HG03135 (cell line): ENCODE measurements around the gene KPTN.

Source experiments
- ATAC-seq: cut with Tn5 transposase; IDR thresholded peaks from one replicate; pipeline ENCODE4 v1.9.1; 2021; ENCODE audit warnings: mild to moderate bottlenecking, moderate library complexity; ENCODE audit not compliant: unreplicated experiment

KPTN gene

GRCh38 chr19:47509170-47509847, 25.3 kb upstream of the KPTN start:
- no peak for ATAC-seq

DNA sequence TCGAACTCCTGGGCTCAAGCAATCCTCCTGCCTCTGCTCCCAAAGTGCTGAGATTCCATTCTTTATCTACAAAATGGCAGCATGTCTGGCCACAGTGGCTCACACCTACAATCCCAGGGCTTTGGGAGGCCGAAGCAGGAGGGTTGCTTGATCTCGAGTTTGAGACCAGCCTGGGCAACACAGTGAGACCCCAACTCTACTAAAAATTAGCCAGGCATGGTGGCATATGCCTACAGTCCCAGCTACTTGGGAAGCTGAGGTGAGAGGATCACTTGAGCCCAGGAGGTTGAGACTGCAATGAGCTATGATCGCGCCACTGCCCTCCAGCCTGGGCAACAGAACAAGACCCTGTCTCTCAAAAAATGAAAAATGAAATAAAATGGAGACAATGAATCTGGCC, 24.7 kb upstream of the KPTN start:
- ATAC-seq: no peak

DNA sequence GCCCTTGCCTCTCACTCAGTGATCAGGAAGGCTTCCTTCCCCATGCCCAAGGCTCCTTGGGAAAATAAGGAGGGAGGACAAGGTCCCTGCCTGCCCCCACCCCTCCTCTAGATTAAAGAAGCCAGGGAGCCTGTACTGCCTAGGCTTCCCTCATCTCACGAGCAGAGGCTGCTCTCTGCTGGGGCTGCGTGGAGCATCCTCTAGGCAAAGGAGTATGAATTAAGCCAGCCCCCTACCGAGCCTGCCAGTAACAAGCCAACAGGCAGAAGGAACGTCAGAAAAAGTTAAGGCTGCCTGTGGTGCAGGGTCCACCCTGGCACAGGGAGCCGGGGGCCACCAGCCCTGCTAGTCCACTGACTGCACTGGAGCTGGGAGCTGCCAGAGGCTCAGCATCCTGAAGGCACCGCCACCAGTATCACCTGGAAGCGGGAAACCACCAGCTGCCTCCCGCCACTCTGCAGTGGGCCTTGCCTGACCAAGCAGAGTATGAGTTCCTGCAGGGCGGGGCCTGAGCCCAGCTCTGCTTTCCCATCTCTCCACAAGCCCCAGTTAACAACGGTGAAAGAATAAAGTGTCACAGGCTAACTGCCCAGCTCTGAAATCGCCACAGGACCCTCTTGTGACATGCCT, 24.0 kb upstream of the KPTN start:
- ATAC-seq: no peak

DNA sequence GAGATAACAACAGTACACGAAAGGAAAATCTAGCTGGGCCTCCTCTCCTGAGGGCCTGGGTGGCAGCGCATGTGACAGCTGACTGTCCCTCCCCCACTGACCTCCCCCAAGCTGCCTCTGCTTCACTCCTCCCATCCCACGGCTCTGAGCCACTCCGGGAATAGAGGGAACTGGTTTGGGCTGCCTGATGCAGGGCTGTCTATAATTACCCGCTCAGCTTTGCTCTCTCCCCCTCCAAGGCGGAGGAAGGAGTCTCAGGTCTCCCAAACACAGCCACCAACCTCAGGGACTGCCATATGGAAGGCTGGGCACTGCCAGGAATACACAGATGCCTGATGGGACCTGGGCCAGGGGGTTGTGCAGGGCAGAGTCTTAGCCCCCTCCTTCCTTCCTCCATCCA, 23.0 kb upstream of the KPTN start:
- no peak for ATAC-seq

DNA sequence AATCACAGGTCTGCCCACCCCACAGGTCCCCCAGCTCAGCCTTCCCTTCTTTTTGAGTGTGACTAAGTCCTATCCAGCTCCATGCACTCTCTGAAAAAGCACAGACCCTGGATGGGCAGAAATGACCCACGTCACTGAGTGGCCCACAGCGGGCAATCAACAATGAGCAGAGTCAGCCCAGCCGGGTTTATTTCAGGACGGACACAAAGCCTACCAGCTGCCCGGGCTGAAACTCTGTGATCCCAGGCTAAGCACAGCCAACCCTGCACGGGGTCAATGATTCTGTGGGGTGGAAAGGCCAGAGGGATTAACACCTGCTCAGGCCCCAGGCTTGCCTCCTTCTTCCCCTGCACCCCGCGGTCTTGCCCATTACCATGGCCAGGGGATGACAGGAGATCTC, 22.4 kb upstream of the KPTN start:
- ATAC-seq: no peak

- no peak for ATAC-seq
Measured at GRCh38 chr19:47505506-47505905, 21.5 kb upstream of the KPTN start.

DNA sequence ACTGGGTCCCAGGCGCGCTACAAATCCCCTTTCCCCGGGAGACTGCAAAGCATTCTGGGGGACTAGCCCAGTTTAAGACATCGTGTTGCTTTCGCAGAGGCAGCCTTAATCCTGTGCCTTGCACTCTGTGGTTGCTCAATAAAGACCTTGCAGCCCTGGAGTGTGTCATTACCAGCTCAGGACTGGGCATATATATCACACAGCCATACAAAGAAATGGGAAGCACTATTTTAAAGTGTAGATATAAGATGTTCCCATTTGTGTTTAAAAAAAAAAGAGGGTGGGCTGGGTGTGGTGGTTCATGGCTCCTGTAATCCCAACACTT, 19.8 kb upstream of the KPTN start:
- ATAC-seq: no peak

- no peak for ATAC-seq
Measured at GRCh38 chr19:47503130-47503825, 19.3 kb upstream of the KPTN start.

- no peak for ATAC-seq
Measured at GRCh38 chr19:47499863-47500830, 16.1 kb upstream of the KPTN start.

- ATAC-seq: no peak
Measured at GRCh38 chr19:47499371-47499770, 15.4 kb upstream of the KPTN start.

GRCh38 chr19:47498561-47498960, 14.5 kb upstream of the KPTN start:
- no peak for ATAC-seq

- ATAC-seq: no peak
Measured at GRCh38 chr19:47497821-47498520, 14.0 kb upstream of the KPTN start.

GRCh38 chr19:47497050-47497766, 13.2 kb upstream of the KPTN start:
- ATAC-seq: no peak

DNA sequence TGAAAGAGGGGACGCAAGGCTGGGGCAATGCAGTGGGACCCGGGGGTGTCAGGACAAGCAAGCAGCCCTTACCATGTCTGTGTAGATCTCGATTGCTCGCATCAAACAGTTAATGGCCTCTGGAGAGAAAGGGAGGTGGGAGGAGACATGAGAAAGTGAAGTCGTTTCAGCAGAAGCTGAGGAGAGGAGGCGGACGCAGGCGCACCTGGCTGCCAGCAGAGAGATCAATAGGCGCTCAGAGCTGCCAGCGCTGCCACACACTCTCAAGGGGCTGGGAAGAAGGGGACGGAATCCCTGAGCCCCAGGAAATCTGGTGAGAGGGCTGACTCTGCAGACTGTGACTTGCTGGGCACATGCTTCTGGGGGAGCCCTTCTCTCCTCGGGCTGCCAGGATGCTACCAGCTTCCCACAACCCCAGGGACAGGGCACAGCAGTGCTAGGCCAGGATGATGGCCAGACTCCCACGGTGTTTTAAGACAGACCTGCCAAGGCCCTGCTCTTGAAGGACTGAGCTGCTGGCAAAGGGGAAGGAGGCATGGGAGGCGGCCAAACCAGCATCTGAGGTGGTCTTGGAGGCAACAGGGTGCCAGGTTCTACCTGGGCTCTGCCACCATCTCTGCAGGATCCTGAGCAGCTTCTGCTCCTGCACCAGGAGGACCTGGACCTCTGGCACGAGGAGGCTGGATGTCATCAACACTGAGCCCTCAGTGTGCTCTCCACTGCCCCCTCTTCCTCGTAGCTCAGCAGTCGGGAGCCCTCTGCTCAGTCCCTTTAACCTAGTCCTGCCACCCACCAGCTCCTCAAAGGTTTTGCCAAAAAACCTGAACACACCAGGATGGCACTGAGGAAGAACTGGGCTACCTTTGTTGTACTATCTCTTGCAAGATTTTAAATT, 11.7 kb upstream of the KPTN start:
- ATAC-seq: no peak

- no peak for ATAC-seq
Measured at GRCh38 chr19:47494729-47495128, 10.7 kb upstream of the KPTN start.

- no peak for ATAC-seq
Measured at GRCh38 chr19:47494211-47494547, 10.2 kb upstream of the KPTN start.

DNA sequence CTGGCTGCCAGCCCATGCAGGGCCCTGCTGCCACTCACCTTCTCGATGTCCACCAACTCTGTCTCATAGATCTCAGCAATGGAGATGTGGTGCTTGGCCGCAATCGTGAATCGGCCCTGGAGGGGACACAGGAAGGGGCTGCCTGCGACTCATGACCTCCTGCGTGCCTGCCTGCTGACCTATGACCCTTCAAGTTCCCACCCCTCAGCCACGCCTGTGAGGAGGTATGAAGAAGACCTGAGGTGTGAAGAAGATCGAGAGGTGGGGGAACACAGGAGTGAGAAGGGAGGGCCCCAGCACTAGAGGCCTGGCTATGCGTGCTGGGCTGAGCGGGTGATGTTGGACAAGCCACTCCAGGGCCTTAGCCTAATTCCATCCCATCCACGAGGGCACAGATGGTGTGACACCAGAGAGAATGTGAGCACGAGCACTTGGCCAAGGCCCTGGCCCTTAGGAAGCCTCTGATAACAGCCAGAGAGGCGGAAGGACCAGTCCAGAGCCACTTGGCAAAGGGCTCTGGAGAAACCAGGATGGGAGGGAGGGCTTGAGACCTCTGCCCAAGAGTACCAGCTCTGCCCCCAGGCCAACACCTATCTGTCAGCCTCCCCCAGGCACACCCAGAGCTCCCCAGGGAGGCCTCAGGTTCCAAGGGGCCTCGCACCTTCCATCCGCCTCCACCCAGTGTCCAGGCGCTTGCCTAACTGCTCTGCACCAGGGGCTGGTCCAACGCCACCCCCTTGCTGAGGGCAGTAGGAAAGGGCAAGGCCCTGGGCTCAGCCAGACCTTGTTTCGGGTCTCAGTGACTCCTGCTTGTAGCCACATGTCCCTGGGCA, 9.6 kb upstream of the KPTN start:
- no peak for ATAC-seq
